ENCODE measurements around the gene IFITM2. TPM values are rescaled to one million over a fixed set of nuclear protein-coding genes. Genes with fewer than 3 reads are reported as not detected.

The IFITM2 gene
- polyA plus RNA-seq, 1 donor (not counting 4 experiments of a cell fraction or from before 2014, with no cell fraction given), result 83.0 TPM

- H3K4me1 ChIP-seq (ENCODE audit: control insufficient read depth, extremely low read depth, insufficient read depth, low read length), result peaks cover 3% of the 10 kb centered on the region
- H3K27ac ChIP-seq (ENCODE audit: control insufficient read depth, insufficient read depth, low read length), result no peak overlapping the region
- no peaks in the 10 kb centered on the region for H3K9me1 ChIP-seq (ENCODE audit: control insufficient read depth, extremely low read depth, insufficient read depth, low read length)
- no peak for DNase-seq (ENCODE audit: low read depth, low spot score)
- H3K4me3 ChIP-seq (ENCODE audit: control insufficient read depth in 2 of 3, extremely low read depth in 1 of 3, insufficient read depth in 2 of 3, low read depth in 1 of 3, low read length in 3 of 3), result no peak overlapping the region
- H3K9ac ChIP-seq (ENCODE audit: control insufficient read depth, extremely low read depth, insufficient read depth, low read length), result no peak overlapping the region
- FAIRE-seq, result no peak
- TF ChIP-seq CTCF (optimal IDR thresholded peaks at IDR 0.05 in 1 of 3, IDR thresholded peaks at IDR 0.05 in 1 of 3, conservative IDR thresholded peaks at IDR 0.05 in 1 of 3; ENCODE audit: extremely low read depth in 1 of 3, insufficient read depth in 2 of 3, low read length in 3 of 3) (no peak), EZH2 (IDR thresholded peaks at IDR 0.05; ENCODE audit: low read length) (no peak)
- H3K9me3 ChIP-seq (ENCODE audit: control insufficient read depth, low read depth, low read length), result peaks cover 2% of the 10 kb centered on the region
- H3K79me2 ChIP-seq (ENCODE audit: control insufficient read depth, insufficient read depth, low read length), result no peaks in the 10 kb centered on the region
- no peaks in the 10 kb centered on the region for H4K20me1 ChIP-seq (ENCODE audit: control insufficient read depth, extremely low read depth, insufficient read depth, low read length)
- no peaks in the 10 kb centered on the region for H3K36me3 ChIP-seq (ENCODE audit: control insufficient read depth in 2 of 2, extremely low read depth in 1 of 2, insufficient read depth in 2 of 2, low read length in 2 of 2)
- peak overlapping the region; percentile 8 for H3K4me2 ChIP-seq (ENCODE audit: control insufficient read depth, extremely low read depth, insufficient read depth, low read depth, low read length)
- H3K27me3 ChIP-seq (ENCODE audit: control insufficient read depth, extremely low read depth, insufficient read depth, low read length), result peaks cover 4% of the 10 kb centered on the region
- H2AFZ ChIP-seq (ENCODE audit: control insufficient read depth, low read length), result peak overlapping the region; percentile 53
- dilution Hi-C loops (cut with MboI; ENCODE audit: extremely low pct_ligation_motif_present, low sequenced_read_pairs), result no loop called here
These were observed 26.8 kb downstream of the IFITM2 start for GRCh38 chr11:334264-334994.

GRCh38 chr11:335779-336658, 28.4 kb downstream of the IFITM2 start:
- peaks cover 2% of the 10 kb centered on the region for H3K9me3 ChIP-seq (ENCODE audit: control insufficient read depth, low read depth, low read length)
- FAIRE-seq (no peak), DNase-seq (ENCODE audit: low read depth, low spot score) (no peak)
- no peaks in the 10 kb centered on the region for H4K20me1 ChIP-seq (ENCODE audit: control insufficient read depth, extremely low read depth, insufficient read depth, low read length)
- H3K9ac ChIP-seq (ENCODE audit: control insufficient read depth, extremely low read depth, insufficient read depth, low read length), result no peak overlapping the region
- no peaks in the 10 kb centered on the region for H3K9me1 ChIP-seq (ENCODE audit: control insufficient read depth, extremely low read depth, insufficient read depth, low read length)
- H3K79me2 ChIP-seq (ENCODE audit: control insufficient read depth, insufficient read depth, low read length), result no peaks in the 10 kb centered on the region
- no peak overlapping the region for H3K4me3 ChIP-seq (ENCODE audit: control insufficient read depth in 2 of 3, extremely low read depth in 1 of 3, insufficient read depth in 2 of 3, low read depth in 1 of 3, low read length in 3 of 3)
- peaks cover 3% of the 10 kb centered on the region for H3K4me1 ChIP-seq (ENCODE audit: control insufficient read depth, extremely low read depth, insufficient read depth, low read length)
- dilution Hi-C loops (cut with MboI; ENCODE audit: extremely low pct_ligation_motif_present, low sequenced_read_pairs), result no loop called here
- H3K4me2 ChIP-seq (ENCODE audit: control insufficient read depth, extremely low read depth, insufficient read depth, low read depth, low read length), result no peak overlapping the region
- H3K27me3 ChIP-seq (ENCODE audit: control insufficient read depth, extremely low read depth, insufficient read depth, low read length), result peaks cover 4% of the 10 kb centered on the region
- H3K36me3 ChIP-seq (ENCODE audit: control insufficient read depth in 2 of 2, extremely low read depth in 1 of 2, insufficient read depth in 2 of 2, low read length in 2 of 2), result no peaks in the 10 kb centered on the region
- no peak overlapping the region for H2AFZ ChIP-seq (ENCODE audit: control insufficient read depth, low read length)
- no peak for TF ChIP-seq EZH2 (IDR thresholded peaks at IDR 0.05; ENCODE audit: low read length)
- no peak for TF ChIP-seq CTCF (optimal IDR thresholded peaks at IDR 0.05 in 1 of 3, IDR thresholded peaks at IDR 0.05 in 1 of 3, conservative IDR thresholded peaks at IDR 0.05 in 1 of 3; ENCODE audit: extremely low read depth in 1 of 3, insufficient read depth in 2 of 3, low read length in 3 of 3)
- H3K27ac ChIP-seq (ENCODE audit: control insufficient read depth, insufficient read depth, low read length), result no peak overlapping the region
